NCI-H2107 treated with DMSO at 0.1 percent for 48 hours (cell line): ENCODE measurements around the gene MAGI2.

Experiments
- DNase-seq: peaks from one replicate; lab custom pipeline; 2025; ENCODE audit not compliant: unreplicated experiment; lab: John Stamatoyannopoulos, UW

The MAGI2 gene

GRCh38 chr7:77982926-77983550, 1470.4 kb downstream of the MAGI2 start:
- no peak for DNase-seq

GRCh38 chr7:77980087-77980713, 1473.3 kb downstream of the MAGI2 start:
- no peak for DNase-seq

- DNase-seq = no peak
Observed at GRCh38 chr7:77979219-77979618, 1474.2 kb downstream of the MAGI2 start.

GRCh38 chr7:77975672-77976480, 1477.6 kb downstream of the MAGI2 start:
- DNase-seq = no peak

- no peak for DNase-seq
Observed at GRCh38 chr7:77971726-77972125, 1481.7 kb downstream of the MAGI2 start.

- DNase-seq = no peak
Observed at GRCh38 chr7:77967429-77967828, 1486.0 kb downstream of the MAGI2 start.
